Activated naive CD8-positive, alpha-beta T cell (primary cell): ENCODE results near the gene SLIT3.

Source experiments
- H3K27ac Mint-ChIP-seq: one replicate; pipeline ENCODE4 v1.8.0; 2021; ENCODE audit warnings: mixed read lengths
- H3K27me3 Mint-ChIP-seq: one replicate; pipeline ENCODE4 v1.8.0; 2021; ENCODE audit warnings: mixed read lengths
- H3K36me3 Mint-ChIP-seq: one replicate; pipeline ENCODE4 v1.8.0; 2021; ENCODE audit warnings: mixed read lengths
- H3K4me1 Mint-ChIP-seq: one replicate; pipeline ENCODE4 v1.8.0; 2021; ENCODE audit warnings: low read depth, mixed read lengths
- H3K4me3 Mint-ChIP-seq: one replicate; pipeline ENCODE4 v1.8.0; 2021; ENCODE audit warnings: mild to moderate bottlenecking, mixed read lengths
- H3K9me3 Mint-ChIP-seq: one replicate; pipeline ENCODE4 v1.8.0; 2021; ENCODE audit warnings: low read depth, mixed read lengths

The SLIT3 gene

DNA sequence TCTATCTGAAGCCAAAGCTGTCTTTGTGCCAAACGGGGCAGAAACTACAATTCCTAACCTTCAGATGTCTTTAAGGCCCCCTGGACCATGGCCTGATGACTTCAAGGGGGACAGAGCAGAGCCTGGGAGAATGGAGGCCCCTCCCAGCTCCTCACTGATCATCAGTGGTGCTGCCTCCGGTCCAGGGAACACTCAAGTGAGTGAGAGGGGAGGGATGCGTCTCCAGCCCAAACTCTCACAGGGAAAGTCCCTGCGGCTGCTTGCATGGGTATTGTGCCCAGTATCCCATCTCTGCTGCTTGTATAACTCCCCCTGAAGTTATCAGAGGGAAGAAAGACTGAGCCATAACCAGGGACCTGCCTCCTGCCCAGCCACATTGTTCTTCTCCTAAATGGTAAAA, 490.3 kb downstream of the SLIT3 start:
- H3K36me3 Mint-ChIP-seq = no peaks in the 10 kb centered on the region
- no peak overlapping the region for H3K4me3 Mint-ChIP-seq
- H3K4me1 Mint-ChIP-seq = no peaks in the 10 kb centered on the region
- no peak overlapping the region for H3K27ac Mint-ChIP-seq
- H3K27me3 Mint-ChIP-seq = no peaks in the 10 kb centered on the region
- no peaks in the 10 kb centered on the region for H3K9me3 Mint-ChIP-seq

DNA sequence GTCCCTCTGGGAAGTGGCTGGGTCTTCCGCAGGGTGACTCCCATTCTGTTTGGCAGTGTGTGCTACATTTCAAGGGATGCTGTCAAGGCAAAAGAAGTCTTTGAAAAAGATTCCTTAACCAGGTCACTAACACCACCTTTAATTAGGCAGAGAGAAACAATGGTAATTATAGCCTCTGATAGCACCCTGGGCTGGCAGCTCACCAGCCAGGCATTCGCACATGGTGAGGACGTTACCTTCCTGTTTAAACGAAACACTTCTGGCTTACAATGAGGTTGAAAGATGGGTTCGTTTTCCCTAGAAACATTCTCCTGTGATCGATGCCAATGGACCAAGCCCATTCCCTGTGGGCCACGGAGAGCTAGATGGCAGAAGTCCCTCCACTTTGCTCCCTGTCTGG, 491.7 kb downstream of the SLIT3 start:
- Mint-ChIP-seq H3K4me3 (no peak overlapping the region), H3K36me3 (no peaks in the 10 kb centered on the region), H3K4me1 (no peaks in the 10 kb centered on the region), H3K27ac (no peak overlapping the region), H3K9me3 (no peaks in the 10 kb centered on the region), H3K27me3 (no peaks in the 10 kb centered on the region)

- no peaks in the 10 kb centered on the region for H3K27me3 Mint-ChIP-seq
- H3K36me3 Mint-ChIP-seq = no peaks in the 10 kb centered on the region
- H3K9me3 Mint-ChIP-seq = no peaks in the 10 kb centered on the region
- no peak overlapping the region for H3K27ac Mint-ChIP-seq
- H3K4me3 Mint-ChIP-seq = no peak overlapping the region
- no peaks in the 10 kb centered on the region for H3K4me1 Mint-ChIP-seq
Observed at GRCh38 chr5:168808051-168808616, 492.8 kb downstream of the SLIT3 start.

DNA sequence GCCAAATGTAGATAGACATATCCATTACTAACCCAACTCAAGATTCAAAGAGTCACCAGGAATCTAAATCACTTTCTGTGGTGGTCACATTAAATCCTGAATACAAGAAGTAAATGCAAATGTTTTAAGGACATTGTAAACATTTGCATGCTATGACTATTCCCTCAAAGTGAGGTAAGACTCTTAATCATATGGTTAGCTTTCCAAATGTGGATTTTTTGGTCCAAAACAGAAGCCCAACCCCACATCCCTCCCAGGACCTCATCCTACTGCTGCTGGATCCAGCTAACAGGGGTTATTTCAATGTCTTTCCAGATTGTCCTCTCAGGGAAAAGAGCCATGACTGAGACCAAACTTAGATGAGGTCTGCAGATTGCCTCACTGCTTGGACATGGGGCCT, 493.7 kb downstream of the SLIT3 start:
- Mint-ChIP-seq H3K9me3 (no peaks in the 10 kb centered on the region), H3K27me3 (no peaks in the 10 kb centered on the region), H3K27ac (no peak overlapping the region), H3K4me1 (no peaks in the 10 kb centered on the region), H3K4me3 (no peak overlapping the region), H3K36me3 (no peaks in the 10 kb centered on the region)

GRCh38 chr5:168803541-168803940, 497.4 kb downstream of the SLIT3 start:
- Mint-ChIP-seq H3K36me3 (no peaks in the 10 kb centered on the region), H3K4me3 (no peak overlapping the region), H3K27me3 (peaks cover 2% of the 10 kb centered on the region), H3K27ac (no peak overlapping the region), H3K4me1 (no peaks in the 10 kb centered on the region), H3K9me3 (no peaks in the 10 kb centered on the region)

GRCh38 chr5:168802337-168802736, 498.6 kb downstream of the SLIT3 start:
- no peak overlapping the region for H3K4me3 Mint-ChIP-seq
- no peaks in the 10 kb centered on the region for H3K9me3 Mint-ChIP-seq
- peaks cover 2% of the 10 kb centered on the region for H3K27me3 Mint-ChIP-seq
- H3K36me3 Mint-ChIP-seq = no peaks in the 10 kb centered on the region
- H3K4me1 Mint-ChIP-seq = no peaks in the 10 kb centered on the region
- no peak overlapping the region for H3K27ac Mint-ChIP-seq

DNA sequence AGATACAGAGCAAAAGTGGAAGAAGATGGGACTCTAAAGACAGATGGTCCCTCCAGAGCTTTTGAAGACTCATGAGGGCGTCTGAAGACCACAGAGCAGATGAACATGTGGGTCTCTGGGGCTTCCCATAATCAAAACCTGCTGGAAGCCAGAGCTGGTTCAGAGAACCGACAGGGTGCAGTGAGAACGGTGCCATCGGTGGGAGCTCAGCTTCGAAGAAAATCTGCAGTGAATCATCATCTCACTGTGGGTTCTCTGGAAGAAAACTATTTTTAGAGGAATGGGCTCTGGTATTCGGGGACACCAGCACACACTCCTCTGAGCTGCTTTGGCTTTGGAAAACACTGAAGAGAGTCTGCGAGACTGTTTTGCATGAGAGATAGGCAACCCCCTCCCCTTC, 499.4 kb downstream of the SLIT3 start:
- Mint-ChIP-seq H3K4me3 (no peak overlapping the region), H3K27ac (no peak overlapping the region), H3K9me3 (no peaks in the 10 kb centered on the region), H3K36me3 (no peaks in the 10 kb centered on the region), H3K27me3 (peaks cover 2% of the 10 kb centered on the region), H3K4me1 (no peaks in the 10 kb centered on the region)

DNA sequence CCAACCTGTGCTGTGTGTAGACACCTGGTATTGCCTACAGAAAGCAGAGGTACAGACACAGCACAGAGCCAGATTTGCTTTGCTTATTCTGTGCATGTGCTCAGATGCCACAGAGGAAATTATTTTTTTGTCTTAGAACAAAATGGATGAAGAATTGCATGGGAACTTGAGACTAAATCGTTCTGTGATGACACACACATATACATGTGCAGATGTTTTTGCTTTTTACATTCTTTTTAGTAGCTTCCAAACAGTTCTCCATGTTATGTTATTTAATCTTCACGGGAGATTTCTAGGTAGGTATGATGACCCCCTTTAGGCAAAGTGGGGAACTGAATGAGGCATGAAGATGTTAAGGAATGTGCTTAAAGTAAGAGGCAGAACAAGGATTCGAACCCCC, 500.2 kb downstream of the SLIT3 start:
- no peak overlapping the region for H3K27ac Mint-ChIP-seq
- peaks cover 2% of the 10 kb centered on the region for H3K27me3 Mint-ChIP-seq
- no peaks in the 10 kb centered on the region for H3K9me3 Mint-ChIP-seq
- no peaks in the 10 kb centered on the region for H3K36me3 Mint-ChIP-seq
- H3K4me1 Mint-ChIP-seq = no peaks in the 10 kb centered on the region
- no peak overlapping the region for H3K4me3 Mint-ChIP-seq

DNA sequence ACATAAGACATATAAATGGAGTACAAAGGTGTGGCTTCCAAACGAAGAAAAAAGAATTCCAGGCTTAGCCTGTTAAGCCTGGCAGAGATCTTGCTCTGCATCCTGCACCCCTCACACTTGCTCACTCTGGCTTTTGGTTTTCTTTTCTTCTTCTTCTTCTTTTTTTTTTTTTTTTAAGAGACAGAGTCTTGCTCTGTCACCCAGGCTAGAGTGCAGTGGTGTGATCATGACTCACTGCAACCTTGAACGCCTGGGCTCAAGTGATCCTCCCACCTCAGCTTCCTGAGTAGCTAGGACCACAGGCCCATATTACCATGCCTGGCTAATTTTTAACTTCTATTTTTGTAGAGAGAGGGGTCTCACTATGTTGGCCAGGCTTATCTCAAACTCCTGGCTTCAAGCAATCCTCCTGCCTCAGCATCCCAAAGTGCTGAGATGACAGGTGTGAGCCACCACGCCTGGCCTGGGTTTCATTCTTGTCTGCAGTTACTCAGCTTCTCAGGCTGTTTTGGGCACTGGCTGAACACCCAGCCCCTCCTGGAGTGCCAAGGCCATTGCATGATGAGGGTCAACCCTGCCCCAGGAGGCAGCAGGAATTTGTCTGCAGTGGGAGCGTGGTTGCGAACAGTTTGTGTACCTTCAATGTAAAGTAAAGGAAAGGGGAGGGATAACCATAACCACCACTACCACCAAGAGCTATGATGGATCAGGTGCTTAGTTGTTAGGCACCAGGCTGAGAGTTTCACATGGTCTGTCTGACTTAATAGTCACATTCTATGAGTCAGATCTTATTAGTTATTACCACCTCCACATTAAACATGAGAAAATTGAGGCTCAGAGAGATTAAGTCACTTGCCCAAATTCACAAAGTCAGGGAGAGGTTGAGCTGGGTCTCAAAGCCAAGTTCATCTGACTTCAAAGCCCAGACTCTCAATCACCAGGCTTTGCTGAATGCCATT, 502.6 kb downstream of the SLIT3 start:
- no peaks in the 10 kb centered on the region for H3K4me1 Mint-ChIP-seq
- no peaks in the 10 kb centered on the region for H3K9me3 Mint-ChIP-seq
- H3K36me3 Mint-ChIP-seq = no peaks in the 10 kb centered on the region
- H3K27me3 Mint-ChIP-seq = peaks cover 2% of the 10 kb centered on the region
- H3K27ac Mint-ChIP-seq = no peak overlapping the region
- H3K4me3 Mint-ChIP-seq = no peak overlapping the region

DNA sequence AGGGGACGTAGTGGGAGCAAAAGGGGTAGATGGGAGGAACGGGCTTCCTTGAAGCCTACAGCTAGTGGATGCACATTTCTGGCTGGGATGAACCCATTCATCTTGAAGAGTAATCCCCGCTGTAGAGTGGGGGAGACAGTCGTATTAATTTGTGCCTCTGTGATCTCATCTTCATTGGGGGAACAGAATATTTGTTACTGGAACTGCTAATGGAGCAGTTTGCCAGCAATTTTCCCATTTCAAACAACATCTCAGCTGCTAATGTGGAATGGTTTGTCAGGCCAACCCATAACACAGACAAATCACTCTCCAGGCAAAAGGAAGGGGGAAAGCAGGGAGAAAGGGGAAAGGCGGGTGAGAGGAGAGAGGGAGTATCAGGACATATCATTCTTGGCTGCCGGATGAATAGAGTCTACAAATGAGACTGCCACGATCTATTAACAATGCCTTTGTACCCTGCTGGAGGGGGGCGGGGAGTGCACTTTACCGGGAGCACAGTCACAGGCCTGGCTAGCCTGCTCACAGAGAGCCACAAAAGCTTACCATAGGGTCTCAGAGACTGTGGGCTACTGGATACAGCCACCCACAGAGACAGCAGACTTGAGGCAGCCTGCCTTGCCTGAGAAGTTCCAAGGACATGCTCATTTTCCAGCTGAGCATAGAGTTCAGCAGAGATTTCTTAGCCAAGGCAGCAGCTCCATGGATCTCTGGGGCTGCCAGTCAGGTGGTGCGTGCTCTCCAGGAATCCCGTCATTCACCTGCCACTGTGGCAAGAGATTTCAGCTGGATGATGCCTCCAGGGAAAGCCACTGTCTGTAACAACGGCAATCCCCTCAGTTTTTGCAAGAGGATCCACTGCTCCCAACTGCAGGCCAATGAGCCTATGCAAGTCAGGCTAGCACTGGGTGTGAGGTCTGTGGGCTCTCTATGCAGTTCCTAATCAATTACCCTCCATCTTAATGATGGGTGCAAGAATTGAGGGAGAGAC, 504.1 kb downstream of the SLIT3 start:
- no peaks in the 10 kb centered on the region for H3K36me3 Mint-ChIP-seq
- no peaks in the 10 kb centered on the region for H3K4me1 Mint-ChIP-seq
- no peak overlapping the region for H3K27ac Mint-ChIP-seq
- H3K4me3 Mint-ChIP-seq = no peak overlapping the region
- H3K9me3 Mint-ChIP-seq = no peaks in the 10 kb centered on the region
- peaks cover 2% of the 10 kb centered on the region for H3K27me3 Mint-ChIP-seq

DNA sequence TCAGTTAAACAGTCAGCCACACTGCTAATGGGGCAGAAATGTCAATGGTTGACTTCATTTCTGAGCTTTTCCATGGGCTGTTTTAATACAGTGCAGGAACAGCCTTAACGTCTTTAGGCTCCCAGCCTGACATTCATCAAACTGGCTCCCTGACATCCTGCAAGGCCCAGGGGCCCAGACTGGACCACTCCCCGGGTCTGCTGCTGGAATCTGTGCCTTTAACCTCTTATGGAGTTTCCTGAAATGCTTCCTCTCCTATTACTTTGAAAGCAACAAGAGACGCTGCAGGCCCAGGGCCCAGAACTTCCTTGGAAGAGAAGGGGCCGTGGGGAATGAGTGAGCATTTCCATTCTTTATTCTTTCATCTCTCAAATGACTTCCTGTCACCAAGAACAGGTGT, 504.9 kb downstream of the SLIT3 start:
- Mint-ChIP-seq H3K4me1 (no peaks in the 10 kb centered on the region), H3K27ac (no peak overlapping the region), H3K36me3 (no peaks in the 10 kb centered on the region), H3K27me3 (no peaks in the 10 kb centered on the region), H3K4me3 (no peak overlapping the region), H3K9me3 (no peaks in the 10 kb centered on the region)

DNA sequence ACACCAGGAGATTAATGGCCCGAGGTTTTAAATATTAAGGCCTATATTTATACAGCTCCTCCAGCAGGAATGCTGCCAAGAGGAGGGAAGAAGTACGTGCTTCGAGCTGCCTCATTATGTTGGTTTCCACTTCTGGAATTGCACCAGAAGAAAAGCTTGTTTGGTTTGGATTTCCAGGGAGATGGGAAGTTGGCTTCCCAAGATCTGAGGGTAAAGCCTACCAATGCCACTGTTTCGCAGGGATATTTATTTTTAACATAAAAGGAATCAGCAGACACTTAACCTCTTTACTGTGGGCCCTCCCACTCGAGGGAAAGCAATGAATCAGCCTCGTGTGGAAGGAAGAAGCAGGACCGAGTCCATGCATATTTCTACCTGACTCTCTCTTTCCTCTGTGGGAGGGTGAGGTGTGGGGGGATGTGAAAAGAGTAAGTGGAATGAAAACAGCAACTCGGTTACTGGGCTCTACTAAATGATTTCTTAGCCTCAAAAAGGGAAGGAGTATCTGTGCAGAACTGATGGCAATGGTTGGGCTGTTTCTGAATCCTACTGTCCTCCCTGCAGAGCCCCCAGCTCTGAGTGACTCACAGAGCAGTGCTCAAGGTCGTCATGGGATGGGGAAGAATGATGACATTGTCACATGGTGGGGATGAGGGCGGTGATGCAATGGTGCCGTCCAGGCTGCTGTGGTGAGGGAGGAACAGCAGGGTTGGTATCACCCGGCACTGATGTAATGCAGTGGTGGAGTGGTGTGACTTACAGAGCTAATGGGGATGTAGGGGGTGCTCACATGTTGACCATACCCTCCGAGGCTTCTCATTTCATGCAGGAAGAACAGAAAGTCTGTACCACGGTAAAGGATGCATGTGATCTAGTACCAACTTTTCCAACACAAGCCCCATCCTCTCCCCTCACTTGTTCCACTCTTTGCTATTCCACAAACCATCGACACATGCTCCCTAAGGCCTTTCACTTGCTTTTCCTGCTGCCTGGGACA, 506.8 kb downstream of the SLIT3 start:
- H3K4me3 Mint-ChIP-seq = no peak overlapping the region
- H3K4me1 Mint-ChIP-seq = no peaks in the 10 kb centered on the region
- H3K9me3 Mint-ChIP-seq = no peaks in the 10 kb centered on the region
- H3K36me3 Mint-ChIP-seq = no peaks in the 10 kb centered on the region
- no peaks in the 10 kb centered on the region for H3K27me3 Mint-ChIP-seq
- H3K27ac Mint-ChIP-seq = no peak overlapping the region

DNA sequence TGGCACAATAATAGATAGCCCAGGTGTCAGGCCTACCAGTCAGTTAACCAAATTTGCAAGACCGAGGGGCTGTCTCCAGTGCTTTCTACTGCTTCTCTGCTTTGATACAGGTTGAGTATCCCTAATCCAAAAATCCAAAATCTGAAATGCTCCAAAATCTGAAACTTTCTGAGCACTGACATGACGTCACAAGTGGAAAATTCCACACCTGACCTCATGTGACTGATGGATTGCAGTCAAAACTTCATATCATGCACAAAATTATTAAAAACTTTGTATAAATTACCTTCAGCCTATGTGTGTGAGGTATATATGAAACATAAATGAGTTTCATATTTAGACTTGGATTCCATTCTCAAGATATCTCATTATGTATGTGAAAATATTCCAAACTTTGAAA, 508.3 kb downstream of the SLIT3 start:
- H3K27me3 Mint-ChIP-seq = no peaks in the 10 kb centered on the region
- no peaks in the 10 kb centered on the region for H3K4me1 Mint-ChIP-seq
- no peaks in the 10 kb centered on the region for H3K36me3 Mint-ChIP-seq
- H3K27ac Mint-ChIP-seq = no peak overlapping the region
- H3K4me3 Mint-ChIP-seq = no peak overlapping the region
- H3K9me3 Mint-ChIP-seq = no peaks in the 10 kb centered on the region

DNA sequence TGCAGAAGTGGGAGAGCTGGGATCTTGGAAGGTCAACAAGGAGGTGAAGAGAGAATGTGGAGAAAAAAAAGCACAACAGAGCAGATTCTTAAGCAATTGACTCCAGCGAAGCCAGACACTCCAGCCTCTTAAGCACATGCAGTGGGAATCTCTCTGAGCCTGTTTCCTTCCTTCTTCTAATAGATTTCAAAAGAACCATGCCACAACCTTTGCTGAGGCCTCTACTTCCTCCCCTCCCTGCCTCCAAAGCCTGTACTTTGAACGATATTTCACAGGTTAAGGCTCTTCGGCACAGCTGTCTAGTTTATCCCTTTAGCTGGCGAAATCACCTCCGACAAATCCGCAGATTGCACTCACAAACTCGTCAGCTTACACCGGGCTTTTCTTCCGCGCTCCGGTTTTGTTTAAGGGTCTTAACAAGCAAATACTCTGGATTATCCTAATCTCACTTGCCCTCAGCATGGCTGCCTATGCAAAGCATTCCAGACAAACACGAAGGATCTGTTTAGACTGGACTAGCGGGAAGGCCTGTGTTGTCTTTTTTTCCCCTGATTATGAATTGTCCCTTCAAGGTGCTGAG, 510.2 kb downstream of the SLIT3 start:
- H3K27ac Mint-ChIP-seq = no peak overlapping the region
- no peaks in the 10 kb centered on the region for H3K9me3 Mint-ChIP-seq
- H3K36me3 Mint-ChIP-seq = no peaks in the 10 kb centered on the region
- no peak overlapping the region for H3K4me3 Mint-ChIP-seq
- H3K27me3 Mint-ChIP-seq = no peaks in the 10 kb centered on the region
- H3K4me1 Mint-ChIP-seq = no peaks in the 10 kb centered on the region
